GM12891 (cell line): ENCODE results near the gene ATG13.

ENCODE experiments used
- PAX5 ChIP-seq: IDR thresholded peaks from 2 replicates; pipeline ENCODE4 v1.6.1; 2011; ENCODE audit warnings: low read length, moderate library complexity, mild to moderate bottlenecking; ENCODE audit not compliant: insufficient read depth, severe bottlenecking
- POLR2A ChIP-seq: IDR thresholded peaks from 2 replicates; pipeline ENCODE4 v1.6.1; 2011; ENCODE audit warnings: low read depth, low read length, control low read depth
- POLR2AphosphoS5 ChIP-seq: IDR thresholded peaks from 2 replicates; pipeline ENCODE4 v1.6.1; 2011; ENCODE audit warnings: low read depth, low read length, control low read depth
- POU2F2 ChIP-seq: IDR thresholded peaks from 2 replicates; pipeline ENCODE4 v1.6.1; 2011; ENCODE audit warnings: low read depth, mild to moderate bottlenecking, control low read depth, low read length, moderate library complexity

GRCh38 chr11:46680164-46680760, 62.9 kb downstream of the ATG13 start:
- TF ChIP-seq POLR2A (no peak), PAX5 (no peak), POLR2AphosphoS5 (no peak), POU2F2 (no peak)
